Tibial nerve (tissue), 4 donors: ENCODE results near the gene ASCC2.

ENCODE experiments used
- EP300 ChIP-seq, 2 donors: sonication (generic); formaldehyde crosslinking; IDR thresholded peaks; one replicate each; pipeline ENCODE4 v1.6.1; 2017; ENCODE audit warnings: antibody characterized with exemption in 2 of 2, mild to moderate bottlenecking in 1 of 2
- POLR2A ChIP-seq, 2 donors: fragments of 450-650 bp; IDR thresholded peaks; one replicate each; pipeline ENCODE4 v1.6.1; 2017; ENCODE audit warnings: antibody characterized with exemption in 2 of 2, mild to moderate bottlenecking in 2 of 2, moderate library complexity in 2 of 2
- TF ChIP-seq, protein P1 (sequence below), 5 experiments: fragments of 200-600 bp in 3 of 5; fragments of 450-650 bp in 2 of 5; sonication (generic) in 3 of 5; IDR thresholded peaks; one replicate each; pipeline ENCODE4 v1.5.1; 2016 to 2019; ENCODE audit warnings: antibody characterized with exemption in 5 of 5, mild to moderate bottlenecking in 3 of 5, moderate library complexity in 2 of 5

DNA sequence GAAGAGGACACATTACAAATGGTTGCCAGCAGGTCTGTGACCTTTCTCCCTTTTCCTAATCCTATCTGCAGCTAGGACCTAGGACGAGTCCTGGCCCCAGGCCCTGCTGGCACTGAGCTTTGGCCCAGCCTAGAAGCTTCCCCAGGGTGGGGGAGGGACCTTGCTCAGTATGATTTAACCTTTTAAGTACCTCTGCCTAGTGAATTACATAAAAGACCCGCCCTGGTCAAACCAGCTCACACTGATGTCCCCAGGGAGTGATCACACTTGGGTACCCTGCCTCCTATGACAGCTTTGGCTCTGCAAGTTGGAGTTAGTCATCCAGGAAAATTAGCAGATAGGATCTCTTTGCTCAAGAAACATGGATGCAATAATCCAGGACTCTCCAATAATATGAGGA, 21.9 kb downstream of the ASCC2 start:
- TF ChIP-seq, protein P1, sequence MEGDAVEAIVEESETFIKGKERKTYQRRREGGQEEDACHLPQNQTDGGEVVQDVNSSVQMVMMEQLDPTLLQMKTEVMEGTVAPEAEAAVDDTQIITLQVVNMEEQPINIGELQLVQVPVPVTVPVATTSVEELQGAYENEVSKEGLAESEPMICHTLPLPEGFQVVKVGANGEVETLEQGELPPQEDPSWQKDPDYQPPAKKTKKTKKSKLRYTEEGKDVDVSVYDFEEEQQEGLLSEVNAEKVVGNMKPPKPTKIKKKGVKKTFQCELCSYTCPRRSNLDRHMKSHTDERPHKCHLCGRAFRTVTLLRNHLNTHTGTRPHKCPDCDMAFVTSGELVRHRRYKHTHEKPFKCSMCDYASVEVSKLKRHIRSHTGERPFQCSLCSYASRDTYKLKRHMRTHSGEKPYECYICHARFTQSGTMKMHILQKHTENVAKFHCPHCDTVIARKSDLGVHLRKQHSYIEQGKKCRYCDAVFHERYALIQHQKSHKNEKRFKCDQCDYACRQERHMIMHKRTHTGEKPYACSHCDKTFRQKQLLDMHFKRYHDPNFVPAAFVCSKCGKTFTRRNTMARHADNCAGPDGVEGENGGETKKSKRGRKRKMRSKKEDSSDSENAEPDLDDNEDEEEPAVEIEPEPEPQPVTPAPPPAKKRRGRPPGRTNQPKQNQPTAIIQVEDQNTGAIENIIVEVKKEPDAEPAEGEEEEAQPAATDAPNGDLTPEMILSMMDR (IDR thresholded peaks at IDR 0.05), result no peak
- TF ChIP-seq POLR2A (IDR thresholded peaks at IDR 0.05), result no peak
- no peak for TF ChIP-seq EP300 (IDR thresholded peaks at IDR 0.05)
